CD14-positive monocyte (primary cell): ENCODE measurements around the gene RCVRN. TPM values are rescaled to one million over a fixed set of nuclear protein-coding genes. Genes with fewer than 3 reads are reported as not detected.

Source experiments
- DNase-seq, 3 donors: peaks; one replicate each; pipeline ENCODE4 v3.0.0-alpha.2; 2011 to 2022
- H2AFZ ChIP-seq: 2 replicates; pipeline ENCODE4 v1.6.0; 2012; ENCODE audit warnings: mild to moderate bottlenecking, low read depth, low read length, inconsistent platforms; ENCODE audit not compliant: insufficient read depth, poor library complexity, severe bottlenecking
- H3K27ac ChIP-seq, 2 donors: 1 replicate in 1 of 2; 2 replicates in 1 of 2; pipeline ENCODE4 v1.5.1; 2012 to 2013; ENCODE audit warnings: low read length in 2 of 2, control low read depth in 1 of 2, inconsistent platforms in 1 of 2, low read depth in 1 of 2, mild to moderate bottlenecking in 1 of 2
- H3K27me3 ChIP-seq, 2 donors: one replicate each; pipeline versions ENCODE4 v1.6.0 to v1.6.1; 2011 to 2013; ENCODE audit warnings: low read length in 2 of 2; ENCODE audit not compliant: control insufficient read depth in 2 of 2, insufficient read depth in 2 of 2
- H3K36me3 ChIP-seq, 2 donors: replicated peaks in 1 of 2; 1 replicate in 1 of 2; 2 replicates in 1 of 2; pipeline versions ENCODE4 v1.5.1 to v1.6.1; 2012 to 2013; ENCODE audit warnings: low read length in 2 of 2, control low read depth in 1 of 2, inconsistent platforms in 1 of 2, mild to moderate bottlenecking in 1 of 2; ENCODE audit not compliant: insufficient read depth in 2 of 2, control insufficient read depth in 1 of 2
- H3K4me1 ChIP-seq, 2 donors: 1 replicate in 1 of 2; 2 replicates in 1 of 2; pipeline versions ENCODE4 v1.5.1 to v1.6.1; 2012 to 2013; ENCODE audit warnings: low read length in 2 of 2, control low read depth in 1 of 2, inconsistent platforms in 1 of 2, mild to moderate bottlenecking in 1 of 2, moderate library complexity in 1 of 2; ENCODE audit not compliant: insufficient read depth in 2 of 2, control insufficient read depth in 1 of 2
- H3K4me2 ChIP-seq: replicated peaks from 2 replicates; pipeline ENCODE3; 2012; ENCODE audit warnings: low read length, moderate library complexity, mild to moderate bottlenecking; ENCODE audit not compliant: poor library complexity, severe bottlenecking; ENCODE audit errors: extremely low read depth
- H3K4me3 ChIP-seq, 3 experiments: fragments of 200-600 bp in 1 of 3; sonication (generic) in 1 of 3; replicated peaks in 1 of 3; 1 replicate in 2 of 3; 2 replicates in 1 of 3; pipeline ENCODE4 v1.5.1; 2011 to 2013; ENCODE audit warnings: low read length in 3 of 3, mild to moderate bottlenecking in 3 of 3, control low read depth in 2 of 3, low read depth in 2 of 3, inconsistent platforms in 1 of 3, moderate library complexity in 1 of 3
- H3K79me2 ChIP-seq: 2 replicates; pipeline ENCODE4 v1.6.0; 2012; ENCODE audit warnings: mild to moderate bottlenecking, control low read depth, inconsistent platforms, low read length, moderate library complexity; ENCODE audit not compliant: insufficient read depth
- H3K9ac ChIP-seq: 2 replicates; pipeline ENCODE4 v1.6.0; 2017; ENCODE audit warnings: low read length, mild to moderate bottlenecking; ENCODE audit not compliant: insufficient read depth, poor library complexity, severe bottlenecking
- H3K9me3 ChIP-seq, 2 donors: replicated peaks in 1 of 2; 1 replicate in 1 of 2; 2 replicates in 1 of 2; pipeline versions ENCODE4 v1.5.1 to v1.6.1; 2012 to 2013; ENCODE audit warnings: low read length in 2 of 2, control low read depth in 1 of 2; ENCODE audit not compliant: control insufficient read depth in 1 of 2, insufficient read depth in 1 of 2
- H4K20me1 ChIP-seq: 2 replicates; pipeline ENCODE4 v1.6.0; 2012; ENCODE audit warnings: mild to moderate bottlenecking, low read length, control low read depth, moderate library complexity; ENCODE audit not compliant: insufficient read depth
- H3K27ac Mint-ChIP-seq, 7 donors: one replicate each; pipeline ENCODE4 v1.8.0; 2020; ENCODE audit warnings: mild to moderate bottlenecking in 7 of 7, mixed read lengths in 7 of 7, moderate library complexity in 6 of 7, inconsistent platforms in 2 of 7
- H3K27me3 Mint-ChIP-seq, 3 donors: one replicate each; pipeline ENCODE4 v1.8.0; 2021 to 2022; ENCODE audit warnings: low read depth in 3 of 3, mild to moderate bottlenecking in 3 of 3, mixed read lengths in 3 of 3, moderate library complexity in 3 of 3, inconsistent platforms in 1 of 3
- H3K36me3 Mint-ChIP-seq, 2 donors: one replicate each; pipeline ENCODE4 v1.8.0; 2020; ENCODE audit warnings: mixed read lengths in 2 of 2, inconsistent platforms in 1 of 2, mild to moderate bottlenecking in 1 of 2
- H3K4me1 Mint-ChIP-seq: one replicate; pipeline ENCODE4 v1.8.0; 2020; ENCODE audit warnings: mild to moderate bottlenecking, mixed read lengths
- H3K4me3 Mint-ChIP-seq, 2 donors: one replicate each; pipeline ENCODE4 v1.8.0; 2020; ENCODE audit warnings: mild to moderate bottlenecking in 2 of 2, mixed read lengths in 2 of 2, moderate library complexity in 1 of 2
- H3K9me3 Mint-ChIP-seq, 7 donors: one replicate each; pipeline ENCODE4 v1.8.0; 2020 to 2022; ENCODE audit warnings: mixed read lengths in 7 of 7, mild to moderate bottlenecking in 6 of 7, moderate library complexity in 6 of 7, inconsistent platforms in 2 of 7
- CTCF ChIP-seq: fragments of 200-600 bp; IDR thresholded peaks from one replicate; pipeline ENCODE4 v1.8.0; 2022; ENCODE audit warnings: antibody characterized with exemption, mild to moderate bottlenecking
- WGBS: methylation state at CpG from one replicate; pipeline ENCODE4 v1.1.5; 2013; ENCODE audit warnings: missing lambda C conversion rate; ENCODE audit not compliant: insufficient coverage; 5-methylcytosine and 5-hydroxymethylcytosine counted together
- intact Hi-C, 2 donors: fragments of 100-400 bp; cut with micrococcal nuclease; formaldehyde crosslinking; loops; one replicate each; pipeline versions ENCODE4 v1.15.0 to v1.15.1; 2023
- polyA plus RNA-seq, 3 donors: library from polyadenylated mRNA; depleted of rRNA in 1 of 3; unstranded in 2 of 3; stranded (reverse) in 1 of 3; fragments of 300-500 nt in 2 of 3; fragments of >200 nt in 1 of 3; fragmentation: Illumina TruSeq in 2 of 3; gene quantifications; 1 replicate in 2 of 3; 2 replicates in 1 of 3; pipeline ENCODE4 v1.2.3, GENCODE V29; 2012 to 2021

Gene RCVRN
- polyA plus RNA-seq, 3 donors = 2.5 TPM; not detected in 2

GRCh38 chr17:9865586-9865985 lies 39.5 kb downstream of the RCVRN start:
- Histone ChIP-seq H3K27ac (no peak overlapping the region), H4K20me1 (no peaks in the 10 kb centered on the region), H3K4me2 (no peak overlapping the region), H3K9ac (no peak overlapping the region), H3K4me1 (peaks cover 0 to 4% of the 10 kb centered on the region in 2 donors), H3K27me3 (no peaks in the 10 kb centered on the region), H3K9me3 (peaks cover 0 to 3% of the 10 kb centered on the region in 2 donors), H3K79me2 (no peaks in the 10 kb centered on the region), H3K36me3 (no peaks in the 10 kb centered on the region), H3K4me3 (no peak overlapping the region), H2AFZ (no peak overlapping the region)
- Mint-ChIP-seq H3K27ac (peak overlapping the region in 1 of 7 donors; percentile 31), H3K4me1 (peaks cover 8% of the 10 kb centered on the region), H3K27me3 (peaks cover 0 to 9% (median 2%) of the 10 kb centered on the region in 3 donors), H3K9me3 (peaks cover 0 to 20% (median 10%) of the 10 kb centered on the region in 7 donors), H3K36me3 (no peaks in the 10 kb centered on the region), H3K4me3 (no peak overlapping the region)
- no peak for DNase-seq
- TF ChIP-seq CTCF = no peak
- intact Hi-C loops = no loop called here
- no CpG with 5 or more reads among the region's 1 CpG for WGBS

- no peak for TF ChIP-seq CTCF
- Histone ChIP-seq H3K79me2 (no peaks in the 10 kb centered on the region), H3K9me3 (peaks cover 0 to 11% of the 10 kb centered on the region in 2 donors), H3K4me2 (no peak overlapping the region), H3K9ac (no peak overlapping the region), H3K27ac (no peak overlapping the region), H2AFZ (no peak overlapping the region), H3K4me3 (no peak overlapping the region), H3K27me3 (no peaks in the 10 kb centered on the region), H4K20me1 (no peaks in the 10 kb centered on the region), H3K36me3 (no peaks in the 10 kb centered on the region), H3K4me1 (peaks cover 0 to 4% of the 10 kb centered on the region in 2 donors)
- 80% methylated on average over 3 of the region's 4 CpGs for WGBS
- H3K4me1 Mint-ChIP-seq = peaks cover 8% of the 10 kb centered on the region
- H3K4me3 Mint-ChIP-seq = no peak overlapping the region
- H3K27ac Mint-ChIP-seq = no peak overlapping the region
- intact Hi-C loops = no loop called here
- peaks cover 3 to 27% (median 13%) of the 10 kb centered on the region in 7 donors for H3K9me3 Mint-ChIP-seq
- no peaks in the 10 kb centered on the region for H3K36me3 Mint-ChIP-seq
- H3K27me3 Mint-ChIP-seq = peaks cover 0 to 8% (median 0%) of the 10 kb centered on the region in 3 donors
- DNase-seq = no peak
These were observed 42.1 kb downstream of the RCVRN start for GRCh38 chr17:9862949-9863348.
